T1000 (cell line): ENCODE data around the gene FAM149A.

Experiments used
- DNase-seq: peaks from one replicate; lab custom pipeline; 2025; ENCODE audit warnings: mixed read lengths; lab: John Stamatoyannopoulos, UW

Gene FAM149A

DNA sequence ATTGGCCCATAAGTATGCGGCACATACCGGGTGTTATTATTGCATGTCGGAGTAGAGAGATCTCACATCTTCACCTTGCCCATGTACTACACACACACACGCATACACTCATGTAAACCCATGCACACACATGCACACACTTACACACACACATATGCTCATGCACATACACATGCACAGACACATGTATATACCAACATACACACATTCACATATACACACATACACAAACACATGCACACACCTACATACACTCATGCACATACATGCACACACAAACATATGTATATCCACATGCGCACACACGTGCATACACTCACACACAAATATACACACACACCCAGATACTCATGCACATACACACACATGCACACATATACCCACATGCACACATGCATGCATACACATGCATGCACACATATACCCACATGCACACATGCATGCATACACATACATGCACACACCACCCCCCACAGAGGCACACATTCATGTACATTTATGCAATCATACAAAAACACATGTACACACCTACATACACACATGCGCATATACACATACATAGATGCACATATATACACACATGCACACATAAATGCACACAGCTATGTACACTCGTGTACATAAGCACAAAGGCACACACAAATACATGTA is 98.1 kb downstream of the FAM149A start:
- DNase-seq = no peak

DNA sequence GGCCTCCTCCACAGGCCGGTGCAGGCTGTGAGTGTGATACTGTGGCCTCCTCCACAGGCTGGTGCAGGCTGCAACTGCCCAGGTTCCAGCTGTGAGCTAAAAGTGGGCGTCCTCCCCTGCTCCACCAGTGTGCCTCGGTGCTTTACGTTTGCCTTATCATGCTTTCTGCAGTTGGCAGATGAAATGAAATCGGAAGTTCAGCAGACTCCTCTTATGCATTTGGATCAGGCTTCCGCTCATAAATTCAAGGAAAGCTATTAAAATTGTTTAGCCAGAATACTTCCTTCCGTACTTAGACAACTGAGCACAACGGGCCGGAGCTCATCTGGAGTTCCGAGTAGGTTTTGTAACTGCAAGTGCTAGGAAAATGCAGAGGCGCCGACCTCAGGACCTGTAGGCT is 98.9 kb downstream of the FAM149A start:
- DNase-seq = no peak

DNA sequence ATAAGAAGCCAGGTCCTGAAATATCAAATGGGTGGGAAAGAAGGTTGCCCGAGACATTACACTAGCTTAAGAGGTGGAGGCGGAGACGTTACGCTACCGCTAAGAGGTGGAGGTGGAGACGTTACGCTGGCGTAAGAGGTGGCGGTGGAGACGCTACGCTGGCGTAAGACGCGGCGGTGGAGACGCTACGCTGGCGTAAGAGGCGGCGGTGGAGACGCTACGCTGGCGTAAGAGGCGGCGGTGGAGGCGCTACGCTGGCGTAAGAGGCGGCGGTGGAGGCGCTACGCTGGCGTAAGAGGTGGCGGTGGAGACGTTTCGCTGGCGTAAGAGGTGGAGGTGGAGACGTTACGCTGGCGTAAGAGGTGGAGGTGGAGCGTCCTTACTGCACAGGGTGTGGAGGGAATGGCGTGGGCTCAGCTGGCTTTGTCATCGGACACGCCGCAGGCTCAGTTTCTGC is 99.6 kb downstream of the FAM149A start:
- DNase-seq = no peak

DNA sequence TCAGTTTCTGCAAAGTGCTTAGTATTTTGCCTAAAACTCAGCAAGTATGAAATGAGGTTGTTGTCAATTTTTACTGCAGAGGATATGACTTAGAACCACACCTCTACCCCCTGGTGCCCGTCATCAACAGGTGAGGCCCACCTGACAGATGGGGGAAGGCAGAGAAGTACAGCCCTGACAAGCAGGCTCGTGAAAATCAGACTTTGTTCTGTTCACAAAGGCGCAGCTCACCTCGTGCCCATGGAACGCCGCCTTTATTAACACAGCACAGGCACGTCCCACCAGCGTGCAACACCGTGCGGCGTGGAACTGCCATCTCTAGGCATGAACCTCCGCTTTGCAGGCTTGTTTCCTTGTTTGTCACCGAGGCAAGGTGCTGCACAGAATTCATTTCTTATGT is 100.2 kb downstream of the FAM149A start:
- DNase-seq = no peak

DNA sequence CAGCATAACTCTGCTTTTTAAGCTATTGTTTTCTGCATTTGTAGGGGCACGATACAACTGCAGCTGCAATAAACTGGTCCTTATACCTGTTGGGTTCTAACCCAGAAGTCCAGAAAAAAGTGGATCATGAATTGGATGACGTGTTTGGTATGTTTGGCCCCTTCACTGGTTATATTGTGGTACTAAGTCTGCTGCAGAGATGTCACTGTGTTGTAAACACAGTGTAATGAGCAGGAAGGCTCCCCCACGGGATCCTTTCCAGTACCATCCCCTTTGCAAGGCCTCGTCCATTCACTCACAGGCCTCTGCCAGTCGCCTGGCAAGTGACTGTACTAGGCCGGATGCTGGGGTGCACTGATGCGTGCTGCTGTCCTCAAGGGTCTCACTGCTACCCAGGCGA is 100.7 kb downstream of the FAM149A start:
- DNase-seq = no peak

DNA sequence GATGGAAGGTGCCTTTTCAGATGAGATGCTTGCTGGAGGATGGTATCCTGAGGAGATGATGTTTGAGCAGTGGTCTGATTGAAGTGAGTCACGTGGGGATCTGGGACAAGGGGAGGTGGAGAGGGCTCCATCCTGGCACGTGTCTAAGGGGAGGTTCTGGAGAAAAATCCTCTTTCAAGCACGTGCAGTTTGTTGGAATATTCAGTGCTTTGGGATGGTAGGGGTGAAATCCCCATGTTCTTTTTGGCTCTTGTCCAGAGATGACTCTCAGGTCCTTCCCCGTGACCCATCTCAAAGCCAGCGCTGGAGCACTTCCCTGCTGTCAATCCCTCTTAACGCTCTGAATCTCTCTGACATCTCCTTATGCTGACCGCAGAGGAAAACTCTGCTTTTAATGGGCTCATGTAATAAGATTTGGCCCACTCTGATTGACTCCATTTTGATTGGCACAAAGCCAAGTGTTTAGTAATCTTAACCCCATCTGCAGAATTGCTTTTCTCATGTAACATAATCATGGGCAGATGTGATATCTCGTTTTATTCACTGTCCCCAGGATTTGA is 112.0 kb downstream of the FAM149A start:
- DNase-seq = no peak

DNA sequence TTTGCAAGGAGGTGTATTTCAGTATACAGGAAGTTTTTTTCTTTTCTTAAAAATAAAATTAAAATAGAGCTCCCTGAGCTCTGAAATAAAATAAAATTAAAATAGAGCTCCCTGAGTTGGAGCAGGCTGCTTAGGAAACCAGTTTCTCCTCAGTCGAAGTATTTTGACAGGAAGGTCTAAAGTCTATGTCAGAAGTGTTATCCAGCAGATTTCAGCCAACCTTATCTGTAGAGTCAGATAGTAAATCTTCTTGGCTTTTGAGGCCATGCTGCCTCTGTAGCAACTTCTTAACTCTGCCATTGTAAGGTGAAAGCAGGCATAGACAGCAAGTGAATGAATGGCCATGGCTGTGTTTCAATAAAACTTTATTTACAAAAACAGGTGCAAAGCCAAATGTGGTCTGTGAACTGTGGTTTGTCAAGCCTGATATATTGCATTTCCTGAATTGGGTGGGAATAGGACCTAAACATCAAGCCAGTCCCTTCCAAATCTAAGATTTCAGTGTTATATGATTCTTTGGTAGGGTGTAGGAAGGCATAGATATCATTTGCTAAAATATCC is 113.3 kb downstream of the FAM149A start:
- DNase-seq = no peak

DNA sequence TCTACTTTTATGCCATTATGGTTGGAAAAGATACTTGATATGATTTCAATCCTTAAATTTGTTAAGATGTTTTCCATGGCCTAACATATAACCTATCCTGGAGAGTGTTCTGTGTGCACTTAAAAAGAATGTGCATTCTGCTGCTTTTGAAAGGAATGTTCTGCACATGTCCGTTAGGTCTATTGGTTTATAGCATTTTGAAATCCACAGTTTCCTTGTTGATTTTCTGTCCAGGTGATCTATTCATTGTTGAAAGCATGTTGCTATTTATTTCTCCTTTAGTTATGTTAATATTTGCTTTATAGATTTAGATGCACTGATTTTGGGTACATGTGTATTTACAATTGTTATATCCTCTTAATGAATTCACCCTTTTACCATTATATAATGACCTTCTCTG is 117.1 kb downstream of the FAM149A start:
- DNase-seq = no peak
